Suprapubic skin (tissue), 4 donors: ENCODE results near the gene SLC6A7.

ENCODE experiments used
- POLR2A ChIP-seq, 2 donors: fragments of 450-650 bp; IDR thresholded peaks; one replicate each; pipeline ENCODE4 v1.6.1; 2017; ENCODE audit warnings: antibody characterized with exemption in 2 of 2, mild to moderate bottlenecking in 2 of 2, moderate library complexity in 2 of 2
- POLR2AphosphoS5 ChIP-seq, 3 donors: sonication (generic); formaldehyde crosslinking; IDR thresholded peaks; one replicate each; pipeline ENCODE4 v1.6.1; 2017; ENCODE audit warnings: antibody characterized with exemption in 3 of 3

DNA sequence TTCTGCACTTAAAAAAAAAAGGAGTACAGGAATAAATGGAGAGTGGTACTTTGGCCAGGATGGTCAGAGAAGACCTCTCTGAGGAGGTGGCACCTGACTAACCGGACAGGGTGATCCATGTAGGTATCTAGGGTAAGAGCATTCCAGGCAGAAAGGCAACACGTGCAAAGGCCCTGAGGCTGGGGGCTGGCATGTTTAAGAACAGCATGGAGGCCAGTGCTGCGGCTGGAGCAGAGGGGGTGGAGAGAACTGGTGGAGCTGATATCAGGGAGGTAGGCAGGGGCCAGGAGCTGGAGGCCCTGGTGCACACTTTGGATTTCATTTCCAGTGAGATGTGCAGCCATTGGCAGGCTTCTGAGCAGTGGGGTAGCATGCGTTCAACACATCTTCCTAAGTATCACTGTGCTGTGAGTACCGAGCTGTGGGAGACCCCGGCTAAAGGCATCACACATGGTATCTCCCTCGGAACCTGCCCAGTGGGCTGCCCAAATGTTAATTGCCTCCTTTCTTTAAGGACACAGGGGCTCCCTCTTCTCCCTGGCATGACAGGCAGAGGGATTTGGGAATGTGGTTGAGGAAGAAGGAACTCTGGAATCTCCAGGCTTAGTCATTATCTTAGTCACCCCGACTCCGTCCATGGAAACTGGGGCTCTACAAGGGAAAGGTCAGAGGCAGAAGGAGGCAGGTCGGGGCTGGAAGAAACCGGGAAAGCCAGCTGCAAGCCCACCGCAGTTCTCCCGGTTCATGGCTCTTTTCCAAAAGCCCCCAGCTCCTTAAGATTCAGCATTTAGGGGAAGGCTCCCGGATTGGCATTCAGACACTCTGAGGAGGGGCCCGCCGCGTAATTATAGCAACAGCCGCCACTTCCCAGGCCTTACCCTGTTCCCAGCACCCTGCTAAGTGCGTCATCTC, 18.6 kb downstream of the SLC6A7 start:
- TF ChIP-seq POLR2A (IDR thresholded peaks at IDR 0.05) = no peak
- TF ChIP-seq POLR2AphosphoS5 (IDR thresholded peaks at IDR 0.05) = no peak
